IPS-18a (cell line): ENCODE data around the gene CASK.

ENCODE experiments used
- H3K27ac ChIP-seq: one replicate; pipeline ENCODE4 v1.5.1; 2013; ENCODE audit warnings: low read length
- H3K27me3 ChIP-seq: one replicate; pipeline ENCODE4 v1.6.1; 2013; ENCODE audit warnings: mild to moderate bottlenecking, low read length; ENCODE audit not compliant: control insufficient read depth, insufficient read depth
- H3K36me3 ChIP-seq: one replicate; pipeline ENCODE4 v1.6.1; 2013; ENCODE audit warnings: low read depth, low read length; ENCODE audit not compliant: control insufficient read depth
- H3K4me1 ChIP-seq: one replicate; pipeline ENCODE4 v1.6.1; 2013; ENCODE audit warnings: low read depth, low read length; ENCODE audit not compliant: control insufficient read depth
- H3K4me3 ChIP-seq: one replicate; pipeline ENCODE4 v1.5.1; 2013; ENCODE audit warnings: low read length
- H3K9ac ChIP-seq: one replicate; pipeline ENCODE4 v1.6.1; 2013; ENCODE audit warnings: mild to moderate bottlenecking, low read length, moderate library complexity
- H3K9me3 ChIP-seq: one replicate; pipeline ENCODE4 v1.6.1; 2013; ENCODE audit warnings: low read depth, low read length; ENCODE audit not compliant: control insufficient read depth

The CASK gene

DNA sequence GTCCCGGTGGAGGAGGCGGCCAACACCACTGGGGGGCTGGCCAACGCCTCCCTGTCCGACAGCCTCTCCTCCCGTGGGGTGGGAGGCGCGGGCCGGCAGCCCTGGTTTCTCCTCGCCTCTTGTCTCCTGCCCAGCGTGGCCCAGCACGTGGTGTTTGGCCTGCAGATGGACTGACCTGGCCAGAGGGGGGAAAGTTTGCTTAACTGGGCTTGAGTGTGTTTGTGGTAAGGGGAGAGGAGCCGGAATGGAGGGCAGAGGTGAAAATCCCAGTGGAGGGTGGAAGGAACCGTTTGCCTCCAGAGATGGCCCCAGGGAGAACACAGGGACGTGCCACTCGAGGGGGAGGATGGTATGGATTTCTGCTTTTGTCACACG, 448.6 kb downstream of the CASK start:
- peak overlapping the region; percentile 64 for H3K9ac ChIP-seq
- H3K36me3 ChIP-seq = no peaks in the 10 kb centered on the region
- peaks cover 12% of the 10 kb centered on the region for H3K4me1 ChIP-seq
- peak overlapping the region; percentile 84 for H3K27ac ChIP-seq
- no peak overlapping the region for H3K4me3 ChIP-seq
- H3K27me3 ChIP-seq = no peaks in the 10 kb centered on the region
- no peaks in the 10 kb centered on the region for H3K9me3 ChIP-seq

GRCh38 chrX:41473936-41474725, 449.2 kb downstream of the CASK start:
- H3K27me3 ChIP-seq = no peaks in the 10 kb centered on the region
- H3K9ac ChIP-seq = peak overlapping the region; percentile 64
- H3K27ac ChIP-seq = peak overlapping the region; percentile 84
- H3K4me1 ChIP-seq = peaks cover 12% of the 10 kb centered on the region
- no peaks in the 10 kb centered on the region for H3K9me3 ChIP-seq
- H3K4me3 ChIP-seq = no peak overlapping the region
- H3K36me3 ChIP-seq = no peaks in the 10 kb centered on the region

- no peaks in the 10 kb centered on the region for H3K9me3 ChIP-seq
- no peak overlapping the region for H3K9ac ChIP-seq
Observed at GRCh38 chrX:41472231-41472815, 451.0 kb downstream of the CASK start.

GRCh38 chrX:41471786-41472185, 451.6 kb downstream of the CASK start:
- H3K9ac ChIP-seq = no peak overlapping the region
- H3K27ac ChIP-seq = no peak overlapping the region
- H3K36me3 ChIP-seq = no peaks in the 10 kb centered on the region

More at GRCh38 chrX:41472231-41472815, 451.0 kb downstream of the CASK start:
- no peak overlapping the region for H3K27ac ChIP-seq
- peaks cover 9% of the 10 kb centered on the region for H3K4me1 ChIP-seq
- no peaks in the 10 kb centered on the region for H3K36me3 ChIP-seq
- no peak overlapping the region for H3K4me3 ChIP-seq
- no peaks in the 10 kb centered on the region for H3K27me3 ChIP-seq

GRCh38 chrX:41470706-41471105, 452.6 kb downstream of the CASK start:
- no peaks in the 10 kb centered on the region for H3K36me3 ChIP-seq
- no peaks in the 10 kb centered on the region for H3K27me3 ChIP-seq

More at GRCh38 chrX:41471786-41472185, 451.6 kb downstream of the CASK start:
- Histone ChIP-seq H3K4me1 (peaks cover 9% of the 10 kb centered on the region), H3K9me3 (no peaks in the 10 kb centered on the region), H3K27me3 (no peaks in the 10 kb centered on the region), H3K4me3 (no peak overlapping the region)

DNA sequence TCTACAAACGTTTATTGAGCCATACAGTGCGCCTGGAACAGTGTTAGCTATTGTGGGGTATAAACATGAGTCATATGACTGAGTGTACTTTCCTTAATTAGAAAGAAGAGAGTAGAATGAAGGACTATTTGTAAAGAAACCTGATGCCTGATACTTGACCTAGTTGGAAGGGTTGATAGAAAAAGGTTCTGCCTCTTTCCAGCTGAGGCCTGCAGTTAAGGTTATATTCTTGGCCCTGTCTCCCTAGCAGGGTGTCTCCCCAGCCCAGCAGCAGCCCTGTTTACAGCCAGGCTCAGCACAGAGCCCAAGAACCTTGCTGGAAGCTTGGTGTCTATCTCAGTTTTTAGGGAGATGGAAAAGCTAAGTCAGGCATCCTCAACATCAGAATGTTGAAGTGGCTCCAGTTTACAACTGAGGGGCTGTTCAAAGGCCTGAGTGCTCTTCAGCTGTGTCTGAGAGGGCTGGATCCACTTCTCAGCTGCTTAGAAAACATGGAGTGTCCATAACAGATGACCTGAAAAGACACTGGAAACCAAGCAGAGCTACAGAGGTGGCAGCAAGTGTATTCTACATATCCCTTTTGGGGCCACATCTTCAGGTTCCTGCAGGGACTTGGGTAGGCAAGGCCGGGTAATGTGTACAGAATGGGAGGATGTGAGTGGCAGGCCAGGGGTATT, 454.6 kb downstream of the CASK start:
- no peaks in the 10 kb centered on the region for H3K36me3 ChIP-seq
- no peaks in the 10 kb centered on the region for H3K9me3 ChIP-seq
- H3K27me3 ChIP-seq = no peaks in the 10 kb centered on the region
- no peaks in the 10 kb centered on the region for H3K4me1 ChIP-seq
- no peak overlapping the region for H3K9ac ChIP-seq
- H3K4me3 ChIP-seq = no peak overlapping the region
- no peak overlapping the region for H3K27ac ChIP-seq

More at GRCh38 chrX:41470706-41471105, 452.6 kb downstream of the CASK start:
- Histone ChIP-seq H3K4me3 (no peak overlapping the region), H3K9ac (no peak overlapping the region), H3K4me1 (peaks cover 5% of the 10 kb centered on the region), H3K9me3 (no peaks in the 10 kb centered on the region), H3K27ac (no peak overlapping the region)
